Stimulated activated CD4-positive, alpha-beta T cell treated with anti-CD3 and anti-CD28 coated beads, Interleukin-12 subunit alpha, Interleukin-12 subunit beta, amount 100 ng/mL, for 24 hours (primary cell): Measurements from ENCODE around the gene ARFGEF2.
"Not testable (repeated sequence)": the region's sequence is repeated elsewhere in the genome, so short reads cannot be mapped to it uniquely, and the experiment has no call there.

Source experiments
- DNase-seq, 2 experiments: peaks; one replicate each; pipeline ENCODE4 v3.0.0-alpha.2; 2020; ENCODE audit warnings: low read depth in 2 of 2

The ARFGEF2 gene

GRCh38 chr20:48995589-48995988, 74.1 kb downstream of the ARFGEF2 start:
- DNase-seq, result no peak

DNA sequence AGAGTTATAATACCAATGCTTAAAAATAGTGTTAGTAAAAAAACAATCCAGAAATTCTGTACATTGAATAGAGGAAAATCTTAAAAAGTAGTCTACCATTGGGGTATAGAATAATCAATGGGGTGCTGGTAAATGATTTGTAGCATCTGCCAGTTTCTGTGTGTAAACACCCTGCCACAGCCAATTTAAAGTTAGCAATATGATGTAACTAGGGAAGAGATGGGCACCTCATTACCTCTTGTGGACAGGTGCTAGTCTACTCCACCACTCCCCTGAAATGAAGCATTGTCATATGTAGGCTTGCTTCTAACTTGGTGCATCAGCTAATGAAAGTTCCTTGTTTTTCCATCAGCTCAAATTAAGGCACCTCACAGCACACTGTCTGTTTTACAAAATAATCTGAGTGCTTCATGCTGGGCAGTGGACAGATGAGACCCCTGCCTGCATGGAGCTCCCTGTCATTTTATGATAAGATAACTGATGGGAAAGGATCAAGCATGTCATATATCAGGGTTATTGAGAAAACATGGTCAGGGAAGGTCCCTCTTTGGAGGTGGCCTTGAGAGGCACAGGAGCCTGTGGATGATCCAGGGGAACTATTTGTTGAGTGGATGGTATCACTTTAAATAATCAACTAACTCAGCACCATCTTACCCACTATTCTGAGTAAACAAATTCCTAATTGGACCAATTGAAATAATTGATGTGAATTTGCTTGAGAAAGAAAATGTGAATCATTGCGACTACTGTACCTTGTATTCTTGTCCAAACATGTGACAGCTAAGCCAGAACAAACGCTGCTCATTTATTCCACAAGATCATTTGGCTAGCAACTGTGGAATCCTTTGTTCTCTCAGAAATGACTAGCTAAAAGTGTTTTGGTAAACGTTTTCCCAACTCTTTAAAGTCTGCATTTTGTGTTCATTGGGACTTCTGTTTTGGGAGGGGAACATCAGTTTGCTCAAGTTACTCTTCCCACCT, 78.7 kb downstream of the ARFGEF2 start:
- no peak for DNase-seq

DNA sequence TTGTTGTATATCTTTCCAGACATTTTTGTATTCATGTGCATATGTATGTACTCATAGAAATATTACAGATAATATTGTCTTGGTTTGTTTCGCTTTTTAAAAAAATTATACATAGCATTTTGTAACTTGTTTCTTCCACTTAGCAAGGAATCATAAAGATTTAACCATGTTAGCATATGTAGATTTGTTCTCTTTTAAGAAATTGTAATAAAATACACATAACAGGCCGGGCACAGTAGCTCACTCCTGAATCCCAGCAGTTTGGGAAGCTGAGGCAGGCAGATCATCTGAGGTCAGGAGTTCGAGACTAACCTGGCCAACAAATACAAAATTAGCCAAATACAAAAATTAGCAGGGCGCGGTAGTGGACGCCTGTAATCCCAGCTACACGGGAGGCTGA, 80.2 kb downstream of the ARFGEF2 start:
- DNase-seq, result no peak

DNA sequence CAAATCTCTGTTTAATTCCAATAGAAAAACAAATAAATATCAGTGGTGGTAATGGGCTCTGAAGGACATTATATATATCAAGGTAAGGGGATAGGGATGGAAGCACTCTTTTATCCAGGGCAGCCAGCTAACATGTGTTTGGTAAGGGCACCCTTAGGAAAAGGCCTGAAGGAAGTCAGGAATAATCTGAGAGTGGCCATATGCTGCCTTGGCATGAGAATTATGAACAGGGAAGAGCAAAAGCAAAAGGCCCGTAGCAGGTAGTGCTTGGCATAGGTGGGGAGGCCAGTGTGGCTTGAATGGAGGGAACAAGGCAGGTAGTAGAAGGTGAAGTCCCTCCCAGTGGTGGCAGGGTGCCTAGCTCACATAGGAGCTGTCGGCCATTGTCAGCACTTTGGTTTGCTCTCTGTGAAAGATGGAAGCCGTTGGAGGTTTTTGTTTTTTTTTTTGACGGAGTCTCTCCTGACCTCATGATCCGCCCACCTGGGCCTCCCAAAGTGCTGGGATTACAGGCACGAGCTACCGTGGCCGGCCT, 85.0 kb downstream of the ARFGEF2 start:
- no peak for DNase-seq

- DNase-seq, result no peak
Measured at GRCh38 chr20:49009899-49010631, 88.6 kb downstream of the ARFGEF2 start.

- no peak for DNase-seq
Measured at GRCh38 chr20:49024220-49024619, 102.7 kb downstream of the ARFGEF2 start.

DNA sequence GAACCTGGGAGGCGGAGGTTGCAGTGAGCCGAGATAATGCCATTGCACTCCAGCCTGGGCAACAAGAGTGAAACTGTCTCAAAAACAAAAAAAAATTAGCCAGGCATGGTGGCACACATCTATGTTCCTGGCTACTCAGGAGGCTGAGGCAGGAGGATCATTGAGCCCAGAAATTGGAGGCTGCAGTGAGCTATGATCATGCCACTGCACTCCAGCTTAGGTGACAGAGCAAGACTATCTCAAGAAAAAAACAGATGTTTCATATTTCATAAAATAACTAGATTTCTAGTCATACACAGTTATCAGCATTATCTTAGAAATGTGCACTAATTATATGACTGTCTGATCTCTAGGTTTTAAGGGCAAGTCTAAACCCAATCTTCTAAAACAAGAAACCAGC, 106.7 kb downstream of the ARFGEF2 start:
- not testable (repeated sequence) for DNase-seq

GRCh38 chr20:49028684-49029083, 107.2 kb downstream of the ARFGEF2 start:
- no peak for DNase-seq

DNA sequence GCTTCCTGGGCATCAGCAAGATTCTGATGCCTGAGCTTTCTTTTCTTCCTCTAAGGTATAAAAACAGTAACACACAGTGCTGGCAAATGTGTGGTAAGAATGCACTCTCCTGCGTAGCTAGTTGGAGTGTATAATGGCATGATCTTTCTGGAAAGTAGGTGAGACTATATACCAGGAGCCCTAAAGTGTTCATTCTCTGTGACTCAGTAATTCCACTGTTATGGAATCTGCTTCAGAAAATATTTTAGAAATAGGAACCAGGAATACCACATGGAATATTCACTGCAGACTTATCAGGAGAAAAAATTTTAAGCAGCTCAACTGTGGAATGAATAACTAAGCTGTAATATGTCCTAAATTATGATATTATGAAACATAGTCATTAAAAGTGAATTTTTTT, 107.7 kb downstream of the ARFGEF2 start:
- DNase-seq, result no peak

- no peak for DNase-seq
Measured at GRCh38 chr20:49030954-49031619, 109.6 kb downstream of the ARFGEF2 start.

GRCh38 chr20:49032455-49032854, 110.9 kb downstream of the ARFGEF2 start:
- DNase-seq, result no peak

GRCh38 chr20:49034070-49034732, 112.7 kb downstream of the ARFGEF2 start:
- no peak for DNase-seq

- DNase-seq, result peak in 1 of 2 experiments; percentile 8
Measured at GRCh38 chr20:49037962-49038387, 116.5 kb downstream of the ARFGEF2 start.

GRCh38 chr20:49039854-49040253, 118.3 kb downstream of the ARFGEF2 start:
- no peak for DNase-seq

- DNase-seq, result no peak
Measured at GRCh38 chr20:49043000-49043399, 121.5 kb downstream of the ARFGEF2 start.

DNA sequence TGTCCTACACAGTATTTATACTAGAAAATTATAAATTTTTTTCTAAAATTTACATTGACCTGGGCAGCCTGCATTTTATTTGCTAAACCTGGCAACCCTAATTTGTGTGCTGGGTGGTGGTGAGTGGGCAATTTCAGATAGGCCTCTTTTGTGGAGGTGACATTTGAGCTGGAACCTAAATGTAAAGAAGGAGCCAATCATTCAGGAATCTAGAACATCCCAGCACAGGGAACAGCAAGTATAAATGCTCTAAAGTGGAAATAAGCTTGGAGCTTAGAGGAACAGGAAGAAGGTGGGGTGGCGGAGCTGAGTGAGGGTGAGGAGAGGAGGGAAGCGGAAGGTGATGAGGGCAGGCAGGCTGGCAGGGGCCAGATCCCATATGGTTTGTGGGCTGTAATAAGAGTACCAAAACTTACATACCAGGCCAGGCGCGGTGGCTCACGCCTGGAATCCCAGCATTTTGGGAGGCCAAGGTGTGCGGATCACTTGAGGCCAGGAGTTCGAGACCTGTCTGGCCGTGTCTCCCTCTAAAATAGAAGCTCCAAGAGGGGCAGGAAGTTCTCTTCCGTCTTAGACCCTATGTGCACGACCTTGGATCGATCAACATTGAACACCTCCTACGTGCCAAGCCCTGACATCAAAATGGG, 124.1 kb downstream of the ARFGEF2 start:
- no peak for DNase-seq

GRCh38 chr20:49046087-49046900, 124.8 kb downstream of the ARFGEF2 start, which contains the start of gene CSE1L:
CSE1L (plus strand) TSS chr20:49046312; CDS start chr20:49058464, 12,152 bp downstream.
- DNase-seq, result peak; percentile 90

- no peak for DNase-seq
Measured at GRCh38 chr20:49052334-49052733, 130.8 kb downstream of the ARFGEF2 start.

GRCh38 chr20:49054056-49054643, 132.6 kb downstream of the ARFGEF2 start:
- no peak for DNase-seq
